HG03520 (cell line): ENCODE data around the gene FOXD2.

Experiments
- ATAC-seq: cut with Tn5 transposase; IDR thresholded peaks from one replicate; pipeline ENCODE4 v1.9.1; 2021; ENCODE audit warnings: mild to moderate bottlenecking, moderate library complexity; ENCODE audit not compliant: unreplicated experiment

Gene FOXD2

GRCh38 chr1:47416319-47417169 is 21.3 kb upstream of the FOXD2 start:
- no peak for ATAC-seq

DNA sequence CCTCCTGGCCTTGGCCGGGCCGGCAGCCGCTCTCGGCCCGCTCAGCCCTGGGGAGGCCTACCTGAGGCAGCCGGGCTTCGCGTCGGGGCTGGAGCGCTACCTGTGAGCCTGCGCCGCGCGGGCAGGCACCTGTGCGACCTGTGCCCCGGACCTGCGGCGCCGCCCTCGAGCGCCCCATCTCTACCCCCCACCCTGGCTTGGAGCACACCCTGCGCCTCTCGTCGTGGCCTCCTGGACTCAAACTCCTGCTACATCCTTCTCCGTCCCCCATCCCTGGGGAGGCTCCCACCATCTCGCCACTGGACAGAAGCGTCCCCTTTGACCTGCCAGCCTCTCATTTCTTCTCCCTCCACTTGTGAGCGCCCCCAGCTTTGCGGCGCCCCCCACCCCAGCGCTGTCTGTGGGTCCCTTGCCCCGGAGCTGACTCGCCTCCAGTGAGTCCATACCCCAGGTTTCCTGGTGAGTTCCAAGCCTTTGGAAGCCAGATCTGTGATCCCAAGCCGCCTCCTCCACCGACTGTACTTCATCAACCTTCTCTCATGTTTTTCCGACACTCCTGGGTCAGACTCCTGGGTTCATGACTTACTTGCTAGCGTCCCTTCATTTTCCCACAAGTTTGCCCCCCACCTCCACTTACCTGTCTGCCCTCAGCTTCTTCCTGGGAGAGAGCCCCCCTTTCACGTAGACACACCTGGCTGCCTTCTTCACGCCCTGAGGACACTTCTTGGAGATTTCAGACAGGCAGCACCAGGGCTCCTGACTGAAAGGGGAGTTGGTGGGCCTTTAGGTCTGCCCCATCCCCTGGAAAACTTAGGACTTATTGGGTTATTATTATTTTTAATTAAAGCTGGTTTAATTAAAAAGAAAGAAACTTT is 20.4 kb upstream of the FOXD2 start:
- no peak for ATAC-seq

DNA sequence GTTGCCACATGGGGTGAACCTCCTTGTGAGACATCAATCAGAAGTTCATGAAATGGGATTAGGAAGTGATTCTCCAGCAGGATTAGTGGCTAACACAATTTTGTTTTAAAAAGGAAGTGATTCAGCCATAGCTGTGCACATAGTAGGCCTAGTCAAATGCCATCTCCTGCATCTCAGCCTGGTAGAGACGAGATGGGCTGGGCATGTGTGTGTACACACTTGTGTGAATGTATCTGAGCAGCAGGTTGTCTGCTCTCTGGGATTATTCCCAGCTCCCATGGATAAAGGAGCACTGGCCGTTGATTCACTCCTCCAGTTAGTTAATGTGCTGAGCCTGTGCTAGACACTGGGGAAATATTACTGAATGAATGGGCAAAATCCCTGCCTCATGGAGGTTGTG is 19.7 kb upstream of the FOXD2 start:
- no peak for ATAC-seq

DNA sequence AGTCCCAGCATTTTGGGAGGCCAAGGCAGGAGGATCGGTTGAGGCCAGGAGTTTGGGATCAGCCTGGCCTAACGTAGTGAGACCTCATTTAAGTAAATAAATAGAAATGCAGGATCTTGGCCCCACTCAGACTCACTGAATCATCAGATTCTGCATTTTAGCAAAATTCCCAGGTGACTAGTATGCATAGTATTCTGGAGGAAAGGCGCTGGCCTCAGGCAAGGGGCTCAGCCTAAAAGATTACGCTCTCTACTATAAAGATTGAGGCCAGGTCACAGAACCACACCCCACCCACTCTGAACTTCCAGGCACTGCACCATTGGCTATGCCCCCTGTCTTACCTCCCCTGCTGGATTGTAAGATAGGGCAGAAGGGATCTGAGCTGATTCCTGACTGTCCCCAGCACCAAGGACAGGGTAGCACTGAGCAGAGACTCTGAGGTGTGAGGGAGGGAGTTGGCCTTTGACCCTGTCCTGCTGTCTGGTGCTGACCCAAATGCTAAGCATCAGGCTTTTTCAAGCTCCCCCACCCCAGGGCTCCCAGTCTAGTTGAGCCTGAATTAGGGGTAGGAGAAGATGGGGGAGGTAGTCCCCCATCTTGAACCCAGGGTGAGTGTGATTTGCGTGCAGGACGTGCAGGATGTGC is 19.0 kb upstream of the FOXD2 start:
- no peak for ATAC-seq

DNA sequence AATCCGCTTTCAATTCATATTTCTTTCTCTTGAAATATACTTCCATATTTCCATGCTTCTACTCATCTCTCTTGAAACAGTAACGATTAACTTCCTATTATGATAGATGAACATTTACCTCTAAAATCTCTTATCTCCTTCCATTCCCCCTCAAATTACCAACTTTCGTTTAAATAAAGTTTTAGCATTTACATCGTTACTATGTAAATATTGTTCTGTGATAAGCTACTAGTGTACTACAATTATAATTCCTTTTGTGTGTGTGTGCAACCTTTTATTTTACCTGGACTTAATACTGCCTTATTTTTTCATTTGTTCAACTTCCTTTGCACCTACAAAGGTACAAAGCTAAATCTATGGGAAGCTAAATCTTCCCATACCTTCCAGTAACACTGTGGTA is 17.3 kb upstream of the FOXD2 start:
- no peak for ATAC-seq

- no peak for ATAC-seq
These were observed 14.0 kb upstream of the FOXD2 start for GRCh38 chr1:47423872-47424271.

- no peak for ATAC-seq
These were observed 13.4 kb upstream of the FOXD2 start for GRCh38 chr1:47424336-47424982.

GRCh38 chr1:47431534-47431933 is 6.3 kb upstream of the FOXD2 start:
- no peak for ATAC-seq

DNA sequence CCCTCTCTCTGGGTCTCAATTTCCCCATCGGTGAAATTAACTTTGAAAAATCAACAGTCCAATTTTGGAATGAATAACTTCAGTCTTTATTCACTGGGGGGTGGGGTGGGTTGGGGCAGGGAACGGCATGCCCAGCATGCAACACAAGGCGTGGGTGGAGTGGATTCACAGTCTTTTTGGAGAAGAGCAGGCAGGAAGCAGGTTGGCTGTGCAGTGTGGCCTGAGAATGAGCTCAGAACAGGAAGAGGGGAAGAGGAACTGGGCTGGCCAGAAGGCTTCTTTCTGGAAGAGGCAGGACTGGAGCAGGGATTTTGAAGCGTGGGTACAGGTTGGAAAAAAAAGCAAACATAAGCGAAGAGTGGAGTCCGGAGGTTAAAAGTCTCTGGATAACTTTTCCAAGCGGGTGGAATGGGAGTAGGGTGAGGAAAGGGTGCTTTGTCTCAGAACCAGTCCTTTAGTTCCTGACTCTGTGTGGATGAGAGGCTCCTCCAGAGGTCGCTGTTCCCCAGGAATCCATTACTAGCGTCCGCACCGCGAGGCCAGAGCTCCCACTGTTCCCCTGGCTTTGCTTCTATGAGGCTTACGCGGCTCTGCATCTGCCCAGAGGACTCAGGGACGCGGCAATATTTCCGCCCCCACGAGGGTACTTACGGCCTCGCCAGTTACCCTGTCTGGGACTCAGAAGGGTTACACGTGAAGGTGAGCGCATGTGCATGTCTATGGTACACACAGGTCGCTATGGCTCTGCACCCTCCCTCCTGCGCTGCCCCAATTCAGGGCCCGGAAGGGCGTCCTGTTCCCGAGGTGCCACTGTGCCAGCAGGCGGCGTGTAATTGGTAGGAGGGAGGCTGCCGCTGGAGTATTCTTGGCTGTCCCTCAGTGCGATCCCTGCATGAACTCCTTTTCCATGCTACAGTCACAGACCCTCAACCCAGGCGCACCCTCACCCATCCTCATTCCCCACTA is 5.5 kb upstream of the FOXD2 start:
- ATAC-seq, result no peak

GRCh38 chr1:47433037-47433421 is 4.8 kb upstream of the FOXD2 start:
- no peak for ATAC-seq

- ATAC-seq, result no peak
These were observed 4.3 kb upstream of the FOXD2 start for GRCh38 chr1:47433477-47434050.

- ATAC-seq, result no peak
These were observed 3.6 kb upstream of the FOXD2 start for GRCh38 chr1:47434051-47434842.

DNA sequence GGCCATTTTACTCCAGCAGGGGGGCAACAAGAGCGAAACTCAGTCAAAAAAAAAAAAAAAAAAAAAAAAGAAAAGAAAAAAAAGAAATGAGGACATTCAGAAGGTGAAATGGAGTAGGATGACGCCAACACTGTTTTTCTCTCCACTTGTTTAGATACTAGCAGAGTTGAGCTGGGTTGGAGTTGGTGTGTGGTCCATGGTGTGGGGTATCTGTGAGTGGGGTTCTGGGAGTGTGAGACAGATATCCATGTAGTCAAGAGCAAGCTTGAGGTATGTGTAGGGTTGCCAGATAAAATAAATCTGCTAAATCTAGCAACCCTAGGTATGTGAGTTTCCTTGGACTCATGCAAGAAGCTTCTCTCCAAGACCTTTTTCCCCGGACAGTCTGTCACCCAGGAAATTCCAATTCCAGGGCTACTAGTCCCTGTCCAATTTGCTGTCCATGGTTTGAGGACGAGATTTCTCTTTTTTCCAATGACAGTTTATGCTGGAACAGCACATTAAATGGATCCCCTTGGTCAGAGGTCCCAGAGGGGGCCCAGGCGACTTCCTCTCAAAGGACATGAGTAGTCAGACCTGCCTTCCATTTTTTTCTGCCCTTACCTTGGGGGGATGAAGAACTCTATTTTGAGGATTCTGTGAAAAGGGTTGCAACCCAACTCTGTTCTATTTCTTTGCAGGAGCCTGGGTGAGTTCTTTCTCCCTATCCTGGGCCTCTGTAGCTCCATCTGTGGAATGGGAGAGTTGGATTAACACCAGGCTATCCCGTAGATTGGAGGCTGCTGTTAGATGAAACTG is 2.1 kb upstream of the FOXD2 start:
- ATAC-seq, result no peak

- ATAC-seq, result peak; percentile 48
These were observed 1.4 kb upstream of the FOXD2 start for GRCh38 chr1:47436304-47436978.

DNA sequence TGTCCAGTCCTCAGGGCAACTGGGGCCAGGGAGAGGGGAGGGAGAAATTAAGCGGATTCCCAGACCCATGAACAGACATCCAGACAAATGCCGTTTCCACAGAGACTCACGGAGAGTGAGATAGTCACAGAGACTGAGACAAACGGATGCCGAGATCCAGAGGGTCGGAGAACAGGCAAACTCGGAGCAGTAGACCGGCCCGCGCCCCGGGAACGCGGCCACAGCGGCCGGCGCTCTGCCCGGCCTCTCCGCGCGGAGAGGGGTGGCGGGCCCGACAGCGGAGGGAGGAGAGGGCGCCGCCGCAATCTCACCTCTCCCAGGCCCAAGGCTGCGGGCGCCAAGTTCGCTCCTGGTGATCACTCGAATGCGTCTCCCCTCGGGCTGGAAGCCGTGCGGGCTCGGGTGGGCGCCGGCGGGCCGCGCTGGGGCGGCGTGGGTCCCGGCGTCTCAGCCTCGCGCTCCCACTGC is 831 bp upstream of the FOXD2 start:
- peak; percentile 2 for ATAC-seq

DNA sequence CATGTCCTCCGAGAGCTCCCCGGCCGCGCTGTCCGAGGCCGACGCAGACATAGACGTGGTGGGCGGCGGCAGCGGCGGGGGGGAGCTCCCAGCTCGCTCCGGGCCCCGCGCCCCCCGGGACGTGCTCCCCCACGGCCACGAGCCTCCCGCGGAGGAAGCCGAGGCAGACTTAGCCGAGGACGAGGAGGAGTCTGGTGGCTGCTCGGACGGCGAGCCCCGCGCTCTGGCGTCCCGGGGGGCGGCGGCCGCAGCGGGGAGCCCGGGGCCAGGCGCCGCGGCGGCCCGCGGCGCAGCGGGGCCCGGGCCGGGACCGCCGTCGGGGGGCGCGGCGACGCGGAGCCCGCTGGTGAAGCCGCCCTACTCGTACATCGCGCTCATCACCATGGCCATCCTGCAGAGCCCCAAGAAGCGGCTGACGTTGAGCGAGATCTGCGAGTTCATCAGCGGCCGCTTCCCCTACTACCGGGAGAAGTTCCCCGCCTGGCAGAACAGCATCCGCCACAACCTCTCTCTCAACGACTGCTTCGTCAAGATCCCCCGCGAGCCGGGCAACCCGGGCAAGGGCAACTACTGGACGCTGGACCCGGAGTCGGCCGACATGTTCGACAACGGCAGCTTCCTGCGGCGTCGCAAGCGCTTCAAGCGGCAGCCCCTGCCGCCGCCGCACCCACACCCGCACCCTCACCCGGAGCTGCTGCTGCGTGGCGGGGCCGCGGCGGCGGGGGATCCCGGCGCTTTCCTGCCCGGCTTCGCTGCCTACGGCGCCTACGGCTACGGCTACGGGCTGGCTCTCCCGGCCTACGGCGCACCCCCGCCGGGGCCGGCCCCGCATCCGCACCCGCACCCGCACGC is 547 bp downstream of the FOXD2 start:
- ATAC-seq, result peak; percentile 1
